H1 (cell line): ENCODE results near the gene TYRP1. TPM values are rescaled to one million over a fixed set of nuclear protein-coding genes. Genes with fewer than 3 reads are reported as not detected.

Experiments used
- CTCF ChIA-PET: fragments of 300-600 bp; sonication (Branson Sonifier 250); formaldehyde crosslinking; loops from one replicate; lab custom pipeline; 2021; ENCODE audit not compliant: partially characterized antibody; lab: Charles Lee
- POLR2A ChIA-PET: fragments of 300-600 bp; sonication (Branson Sonifier 250); formaldehyde crosslinking; loops from one replicate; lab custom pipeline; 2021; ENCODE audit warnings: inconsistent platforms; ENCODE audit not compliant: partially characterized antibody; lab: Charles Lee
- DNase-seq, 2 experiments: peaks; one replicate each; pipeline versions ENCODE4 v3.0.0 to v3.0.0-alpha.2; 2010 to 2022; ENCODE audit warnings: low spot score in 2 of 2, low read depth in 1 of 2, mixed read lengths in 1 of 2
- FAIRE-seq: peaks from 2 replicates; lab custom pipeline; 2011; peaks lifted over from hg19 to GRCh38; lab: Jason Lieb, UNC
- H2AFZ ChIP-seq: 2 replicates; pipeline ENCODE4 v1.8.1; 2012; ENCODE audit warnings: low read length, inconsistent platforms
- H2AK5ac ChIP-seq: 2 replicates; pipeline ENCODE4 v1.6.1; 2013; ENCODE audit warnings: low read depth, low read length
- H2BK120ac ChIP-seq: replicated peaks from 2 replicates; pipeline ENCODE3; 2013; ENCODE audit warnings: low read depth, low read length, inconsistent platforms
- H2BK12ac ChIP-seq: 2 replicates; pipeline ENCODE4 v1.6.1; 2013; ENCODE audit warnings: low read depth, low read length
- H2BK15ac ChIP-seq: 2 replicates; pipeline ENCODE4 v1.6.1; 2013; ENCODE audit warnings: low read length
- H2BK20ac ChIP-seq: 2 replicates; pipeline ENCODE4 v1.6.1; 2013; ENCODE audit warnings: low read length
- H2BK5ac ChIP-seq: 2 replicates; pipeline ENCODE4 v1.6.1; 2013; ENCODE audit warnings: low read depth, low read length
- H3K14ac ChIP-seq: 2 replicates; pipeline ENCODE4 v1.6.1; 2013; ENCODE audit warnings: inconsistent platforms; ENCODE audit not compliant: insufficient read length
- H3K18ac ChIP-seq: 2 replicates; pipeline ENCODE4 v1.6.1; 2013; ENCODE audit warnings: low read length; ENCODE audit errors: extremely low read depth
- H3K23ac ChIP-seq: 2 replicates; pipeline ENCODE4 v1.6.1; 2013; ENCODE audit warnings: inconsistent platforms; ENCODE audit not compliant: insufficient read length
- H3K23me2 ChIP-seq: 2 replicates; pipeline ENCODE4 v1.6.1; 2013; ENCODE audit warnings: low read depth, low read length
- H3K27ac ChIP-seq: 2 replicates; pipeline ENCODE4 v1.6.1; 2011; ENCODE audit warnings: low read depth, low read length, inconsistent platforms
- H3K27me3 ChIP-seq, 4 experiments: replicated peaks in 1 of 4; 1 replicate in 1 of 4; 2 replicates in 3 of 4; pipeline versions ENCODE4 v1.6.1 to v1.8.1; 2011 to 2013; ENCODE audit warnings: low read length in 3 of 4, mild to moderate bottlenecking in 3 of 4, inconsistent platforms in 2 of 4, mixed read lengths in 2 of 4, moderate library complexity in 1 of 4; ENCODE audit not compliant: control insufficient read depth in 3 of 4, insufficient read depth in 3 of 4; ENCODE audit errors: extremely low read depth in 1 of 4
- H3K36me3 ChIP-seq, 4 experiments: 2 replicates each; pipeline versions ENCODE4 v1.6.1 to v1.8.1; 2011 to 2013; ENCODE audit warnings: mild to moderate bottlenecking in 4 of 4, low read length in 3 of 4, moderate library complexity in 2 of 4, control low read depth in 1 of 4, inconsistent platforms in 1 of 4; ENCODE audit not compliant: insufficient read depth in 4 of 4, control insufficient read depth in 2 of 4
- H3K4ac ChIP-seq: replicated peaks from 2 replicates; pipeline ENCODE3; 2013; ENCODE audit warnings: low read length, low read depth, mixed read lengths, inconsistent platforms; ENCODE audit not compliant: insufficient read length
- H3K4me1 ChIP-seq, 4 experiments: replicated peaks in 1 of 4; 1 replicate in 1 of 4; 2 replicates in 3 of 4; pipeline versions ENCODE4 v1.6.1 to v1.8.1; 2011 to 2013; ENCODE audit warnings: low read length in 3 of 4, inconsistent platforms in 2 of 4, mixed read lengths in 1 of 4; ENCODE audit not compliant: insufficient read depth in 4 of 4, control insufficient read depth in 3 of 4
- H3K4me2 ChIP-seq, 2 experiments: 2 replicates each; pipeline versions ENCODE4 v1.6.1 to v1.8.1; 2011 to 2013; ENCODE audit warnings: low read depth in 2 of 2, low read length in 2 of 2, control low read depth in 1 of 2, inconsistent platforms in 1 of 2, mild to moderate bottlenecking in 1 of 2; ENCODE audit not compliant: insufficient read depth in 1 of 2
- H3K4me3 ChIP-seq, 4 experiments: fragments of 200-600, 300-600 bp in 1 of 4; sonication (generic), shearing (Covaris generic), sonication (Bioruptor Twin) in 1 of 4; 2 replicates each; pipeline versions ENCODE4 v1.5.1 to v1.8.1; 2011 to 2016; ENCODE audit warnings: low read length in 4 of 4, low read depth in 3 of 4, control low read depth in 2 of 4, inconsistent platforms in 2 of 4, mild to moderate bottlenecking in 2 of 4, mixed read lengths in 1 of 4, moderate library complexity in 1 of 4; ENCODE audit not compliant: insufficient read depth in 2 of 4; ENCODE audit errors: extremely low read depth in 1 of 4
- H3K56ac ChIP-seq: replicated peaks from 2 replicates; pipeline ENCODE3; 2013; ENCODE audit warnings: low read depth, mild to moderate bottlenecking, mixed read lengths, low read length, inconsistent platforms; ENCODE audit not compliant: insufficient read length
- H3K79me1 ChIP-seq: 2 replicates; pipeline ENCODE4 v1.6.1; 2013; ENCODE audit warnings: low read depth, low read length, control low read depth
- H3K79me2 ChIP-seq, 2 experiments: 2 replicates each; pipeline versions ENCODE4 v1.6.1 to v1.8.1; 2012 to 2013; ENCODE audit warnings: low read length in 2 of 2, mild to moderate bottlenecking in 2 of 2, inconsistent platforms in 1 of 2; ENCODE audit not compliant: insufficient read depth in 2 of 2, control insufficient read depth in 1 of 2
- H3K9ac ChIP-seq, 4 experiments: replicated peaks in 1 of 4; 1 replicate in 1 of 4; 2 replicates in 3 of 4; pipeline versions ENCODE4 v1.6.1 to v1.8.1; 2011 to 2013; ENCODE audit warnings: low read depth in 3 of 4, low read length in 3 of 4, control low read depth in 2 of 4, mild to moderate bottlenecking in 2 of 4, moderate library complexity in 2 of 4, inconsistent platforms in 1 of 4; ENCODE audit errors: extremely low read depth in 1 of 4
- H3K9me3 ChIP-seq, 2 experiments: 2 replicates each; pipeline versions ENCODE4 v1.6.1 to v1.8.1; 2012 to 2013; ENCODE audit warnings: mild to moderate bottlenecking in 2 of 2, moderate library complexity in 2 of 2, control low read depth in 1 of 2, inconsistent platforms in 1 of 2, low read depth in 1 of 2, low read length in 1 of 2, mixed read lengths in 1 of 2; ENCODE audit not compliant: insufficient read depth in 2 of 2
- H4K20me1 ChIP-seq, 2 experiments: replicated peaks in 1 of 2; 2 replicates each; pipeline versions ENCODE3 to v1.8.1; 2011 to 2013; ENCODE audit warnings: inconsistent platforms in 2 of 2, low read length in 2 of 2, mild to moderate bottlenecking in 1 of 2; ENCODE audit not compliant: insufficient read depth in 2 of 2, control insufficient read depth in 1 of 2
- H4K5ac ChIP-seq: 2 replicates; pipeline ENCODE4 v1.6.1; 2013; ENCODE audit warnings: low read length, low read depth, mixed read lengths, inconsistent platforms; ENCODE audit not compliant: insufficient read length
- H4K8ac ChIP-seq: 2 replicates; pipeline ENCODE4 v1.8.0; 2013; ENCODE audit warnings: mild to moderate bottlenecking, moderate library complexity, low read length, inconsistent platforms; ENCODE audit not compliant: insufficient read depth; ENCODE audit errors: extremely low read depth
- H4K91ac ChIP-seq: replicated peaks from 2 replicates; pipeline ENCODE3; 2013; ENCODE audit warnings: low read length, mixed read lengths, inconsistent platforms; ENCODE audit not compliant: insufficient read length
- CTCF ChIP-seq, 3 experiments: IDR thresholded peaks; 1 replicate in 2 of 3; 2 replicates in 1 of 3; pipeline versions ENCODE4 v1.5.1 to v1.6.1; 2011; ENCODE audit warnings: low read length in 3 of 3, mild to moderate bottlenecking in 3 of 3, inconsistent platforms in 2 of 3, low read depth in 1 of 3, moderate library complexity in 1 of 3; ENCODE audit not compliant: insufficient read depth in 1 of 3; ENCODE audit errors: control extremely low read depth in 1 of 3
- RAD21 ChIP-seq, 2 experiments: IDR thresholded peaks in 1 of 2; conservative IDR thresholded peaks in 1 of 2; 2 replicates each; pipeline ENCODE4 v1.6.1; 2011; ENCODE audit warnings: low read depth in 2 of 2, low read length in 2 of 2, improper control_type of control experiment in 1 of 2, inconsistent platforms in 1 of 2, mild to moderate bottlenecking in 1 of 2, moderate library complexity in 1 of 2
- RNF2 ChIP-seq: fragments of 200-900, 300-1000 bp; sonication (generic); IDR thresholded peaks from 2 replicates; pipeline ENCODE4 v1.7.1; 2016; ENCODE audit warnings: borderline replicate concordance, low read depth, mild to moderate bottlenecking, antibody characterized with exemption, low read length; ENCODE audit not compliant: poor library complexity, severe bottlenecking; ENCODE audit errors: missing control alignments
- SP1 ChIP-seq: IDR thresholded peaks from 2 replicates; pipeline ENCODE4 v1.6.1; 2011; ENCODE audit warnings: low read depth, low read length
- WGBS, 2 experiments: shearing (Covaris generic) in 1 of 2; methylation state at CpG; one replicate each; pipeline versions ENCODE4 v1.1.6 to v1.1.7; 2013 to 2015; ENCODE audit warnings: low lambda C conversion rate in 2 of 2, mixed read lengths in 2 of 2, inconsistent platforms in 1 of 2, low coverage in 1 of 2, missing lambda C conversion rate in 1 of 2; ENCODE audit not compliant: insufficient replicate concordance in 2 of 2, insufficient coverage in 1 of 2, insufficient read length in 1 of 2; ENCODE audit errors: extremely low coverage in 1 of 2, missing lambda C conversion rate in 1 of 2; 5-methylcytosine and 5-hydroxymethylcytosine counted together
- polyA plus RNA-seq, 7 experiments: library from polyadenylated mRNA; depleted of rRNA in 3 of 7; stranded (reverse) in 5 of 7; unstranded in 2 of 7; fragments of >200 nt in 5 of 7; fragments of 200-250 nt in 2 of 7; gene quantifications; 1 replicate in 5 of 7; 2 replicates in 1 of 7; 4 replicates in 1 of 7; pipeline versions ENCODE4 v1.2.1 to v1.2.3, GENCODE V29; 2011 to 2013; ENCODE audit warnings: missing spikeins in 2 of 7, mixed read lengths in 2 of 7
- total RNA-seq: library from RNA; stranded (reverse); fragmentation: NEBNext Ultra II Directional; extraction: Animal tissue kit (Norgen Biotek cat#: 25700); gene quantifications from 2 replicates; pipeline ENCODE4 v1.2.1, GENCODE V29; 2021

The TYRP1 gene
- total and polyA plus RNA-seq, 2 of the 8 experiments (the other 6 are each of a cell fraction or from before 2014, with no cell fraction given): 0.15 TPM; not detected in 1

DNA sequence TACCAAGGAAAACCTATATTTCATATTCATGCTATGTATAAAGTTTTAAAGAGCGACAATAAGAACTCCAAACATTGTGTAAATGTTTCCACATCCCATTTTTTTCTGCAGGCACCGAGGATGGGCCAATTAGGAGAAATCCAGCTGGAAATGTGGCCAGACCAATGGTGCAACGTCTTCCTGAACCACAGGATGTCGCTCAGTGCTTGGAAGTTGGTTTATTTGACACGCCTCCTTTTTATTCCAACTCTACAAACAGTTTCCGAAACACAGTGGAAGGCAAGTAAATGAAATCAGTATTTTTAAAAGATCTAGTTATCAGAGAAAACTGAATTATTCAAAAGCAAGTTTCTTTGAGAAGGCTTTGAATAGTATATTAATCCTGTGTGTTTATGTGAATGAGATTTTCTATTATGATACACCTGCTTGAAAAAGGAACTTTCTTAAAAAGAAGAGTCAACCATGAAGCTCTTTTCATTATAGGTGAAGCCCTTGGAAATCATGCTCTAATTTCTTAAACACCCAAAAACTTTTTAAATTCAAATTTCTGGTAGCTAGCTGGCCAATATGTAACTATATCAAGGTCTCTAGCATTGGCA lies 9.1 kb downstream of the TYRP1 start:
- H3K79me1 ChIP-seq: no peaks in the 10 kb centered on the region
- H3K79me2 ChIP-seq: no peaks in the 10 kb centered on the region
- no peak overlapping the region for H3K56ac ChIP-seq
- H3K36me3 ChIP-seq: no peaks in the 10 kb centered on the region
- no peak overlapping the region for H2BK12ac ChIP-seq
- H3K4ac ChIP-seq: no peak overlapping the region
- no peak overlapping the region for H3K9ac ChIP-seq
- H4K20me1 ChIP-seq: no peaks in the 10 kb centered on the region
- no peaks in the 10 kb centered on the region for H3K4me1 ChIP-seq
- no peak overlapping the region for H2AFZ ChIP-seq
- TF ChIP-seq RNF2 (no peak), RAD21 (IDR thresholded peaks at IDR 0.05 in 1 of 2, conservative IDR thresholded peaks at IDR 0.05 in 1 of 2; ENCODE audit: low read depth in 2 of 2, low read length in 2 of 2) (peak; percentile 92), SP1 (0 out of 2 replicates have a peak, but pooled peaks have one; percentile 25), CTCF (IDR thresholded peaks at IDR 0.05; ENCODE audit: control extremely low read depth in 1 of 3, insufficient read depth in 1 of 3, low read depth in 1 of 3, low read length in 3 of 3) (peak; percentile 68 to 84 (median 77))
- no peak overlapping the region for H3K23ac ChIP-seq
- H3K9me3 ChIP-seq: no peaks in the 10 kb centered on the region
- WGBS, 2 experiments: 42% methylated on average over 6 of the region's 6 CpGs; no CpG with 5 or more reads in 1 of the 2 experiments
- H2BK120ac ChIP-seq: no peak overlapping the region
- no peak overlapping the region for H2AK5ac ChIP-seq
- H2BK20ac ChIP-seq: no peak overlapping the region
- no peaks in the 10 kb centered on the region for H3K27me3 ChIP-seq
- no peak overlapping the region for H2BK5ac ChIP-seq
- no peak overlapping the region for H4K91ac ChIP-seq
- H4K5ac ChIP-seq: no peak overlapping the region
- CTCF ChIA-PET: interaction anchor here (0.6 to 2.6 kb wide), 15 partner anchors 16 to 1095 kb away, joined by 3 to 9 read pairs (median 4); partner anchors contain the start of gene LURAP1L
- no peak overlapping the region for H4K8ac ChIP-seq
- FAIRE-seq (peak; percentile 62), DNase-seq (peak in 1 of 2 experiments; percentile 25)
- no peak overlapping the region for H3K4me3 ChIP-seq
- H3K23me2 ChIP-seq: no peaks in the 10 kb centered on the region
- no peak overlapping the region for H2BK15ac ChIP-seq
- no peak overlapping the region for H3K18ac ChIP-seq
- H3K27ac ChIP-seq: no peak overlapping the region
- POLR2A ChIA-PET: interaction anchor here (0.7 kb wide), 2 partner anchors 73 to 1429 kb away, joined by 3 read pairs; partner anchors contain the start of gene LURAP1L
- no peak overlapping the region for H3K14ac ChIP-seq
- H3K4me2 ChIP-seq: no peak overlapping the region
